BJ (cell line): Measurements from ENCODE around the gene MAN2B2. TPM values are rescaled to one million over a fixed set of nuclear protein-coding genes. Genes with fewer than 3 reads are reported as not detected.
A peak's percentile ranks its signal among the peaks of the same experiment; 100 is the strongest.

ENCODE experiments used
- CTCF ChIA-PET: fragments of 350-600 bp; formaldehyde crosslinking; extraction: SDS; loops from one replicate; lab custom pipeline; 2021; ENCODE audit warnings: antibody characterized with exemption, inconsistent platforms; lab: Yijun Ruan, JAX
- POLR2A ChIA-PET: fragments of 300-600 bp; sonication (Branson Sonifier 250); formaldehyde crosslinking; extraction: SDS; loops from one replicate; lab custom pipeline; 2021; ENCODE audit warnings: antibody characterized with exemption; lab: Charles Lee
- DNase-seq: peaks from one replicate; pipeline ENCODE4 v3.0.0-alpha.2; 2011; ENCODE audit warnings: low read depth
- H3K27me3 ChIP-seq: 2 replicates; pipeline ENCODE4 v1.6.0; 2011; ENCODE audit warnings: low read length; ENCODE audit not compliant: control insufficient read depth, insufficient read depth
- H3K36me3 ChIP-seq: 2 replicates; pipeline ENCODE4 v1.5.1; 2011; ENCODE audit warnings: low read length; ENCODE audit not compliant: control insufficient read depth, insufficient read depth
- H3K4me3 ChIP-seq: 2 replicates; pipeline ENCODE4 v1.5.1; 2011; ENCODE audit warnings: low read depth, mild to moderate bottlenecking, control low read depth, low read length
- CTCF ChIP-seq: IDR thresholded peaks from 2 replicates; pipeline ENCODE4 v1.5.1; 2011; ENCODE audit warnings: low read depth, mild to moderate bottlenecking, control low read depth, inconsistent platforms, low read length, moderate library complexity; ENCODE audit not compliant: insufficient read depth
- polyA plus RNA-seq: library from polyadenylated mRNA; depleted of rRNA; stranded (reverse); fragments of >200 nt; gene quantifications from 2 replicates; pipeline ENCODE4 v1.2.3, GENCODE V29; 2011

MAN2B2 gene
- polyA plus RNA-seq, 1 experiment: 43.5 TPM

- ChIA-PET CTCF (interaction anchor here (1.6 kb wide), 1 partner anchor 9 kb away, joined by 4 read pairs; no protein-coding TSS in a partner anchor), POLR2A (no interaction called here)
- no peak overlapping the region for H3K4me3 ChIP-seq
- H3K27me3 ChIP-seq: 0 out of 2 replicates have a peak, but pooled peaks cover 1% of the 10 kb centered on the region
- no peaks in the 10 kb centered on the region for H3K36me3 ChIP-seq
- no peak for DNase-seq
- TF ChIP-seq CTCF: no peak
These were observed 33.2 kb upstream of the MAN2B2 start for GRCh38 chr4:6541789-6542188.

GRCh38 chr4:6542951-6543350 lies 32.0 kb upstream of the MAN2B2 start:
- no peak overlapping the region for H3K4me3 ChIP-seq
- no peak for TF ChIP-seq CTCF
- H3K27me3 ChIP-seq: 0 out of 2 replicates have a peak, but pooled peaks cover 3% of the 10 kb centered on the region
- ChIA-PET POLR2A (no interaction called here), CTCF (interaction anchor here (1.6 kb wide), 1 partner anchor 10 kb away, joined by 4 read pairs; no protein-coding TSS in a partner anchor)
- DNase-seq: no peak
- H3K36me3 ChIP-seq: no peaks in the 10 kb centered on the region

- TF ChIP-seq CTCF: no peak
- Histone ChIP-seq H3K27me3 (peaks cover 3% of the 10 kb centered on the region; the same call in 1 of the 2 replicates), H3K36me3 (no peaks in the 10 kb centered on the region), H3K4me3 (no peak overlapping the region)
- POLR2A ChIA-PET: interaction anchor here (0.8 kb wide), 1 partner anchor 14 kb away, joined by 4 read pairs; no protein-coding TSS in a partner anchor
- CTCF ChIA-PET: interaction anchor here (0.6 to 4.9 kb wide), 20 partner anchors 9 to 296 kb away, joined by 3 to 28 read pairs (median 4); no protein-coding TSS in a partner anchor
- no peak for DNase-seq
These were observed 28.9 kb upstream of the MAN2B2 start for GRCh38 chr4:6546091-6546490.

GRCh38 chr4:6546681-6547447 lies 28.1 kb upstream of the MAN2B2 start:
- ChIA-PET POLR2A (interaction anchor here (0.8 kb wide), 1 partner anchor 15 kb away, joined by 4 read pairs; no protein-coding TSS in a partner anchor), CTCF (interaction anchor here (0.6 to 4.9 kb wide), 20 partner anchors 9 to 327 kb away, joined by 3 to 28 read pairs (median 4); no protein-coding TSS in a partner anchor)
- H3K4me3 ChIP-seq: no peak overlapping the region
- TF ChIP-seq CTCF: peak; percentile 90
- peaks cover 3% of the 10 kb centered on the region; the same call in 1 of the 2 replicates for H3K27me3 ChIP-seq
- no peak for DNase-seq
- H3K36me3 ChIP-seq: no peaks in the 10 kb centered on the region

GRCh38 chr4:6548201-6548881 lies 26.6 kb upstream of the MAN2B2 start:
- H3K36me3 ChIP-seq: no peaks in the 10 kb centered on the region
- ChIA-PET CTCF (interaction anchor here (1.4 to 4.9 kb wide), 5 partner anchors 12 to 299 kb away, joined by 3 to 28 read pairs (median 7); no protein-coding TSS in a partner anchor), POLR2A (no interaction called here)
- no peak for DNase-seq
- H3K27me3 ChIP-seq: peaks cover 3% of the 10 kb centered on the region
- no peak overlapping the region for H3K4me3 ChIP-seq
- TF ChIP-seq CTCF: peak; percentile 37
